Measurements from ENCODE around the gene POU2AF1.

POU2AF1 gene

DNA sequence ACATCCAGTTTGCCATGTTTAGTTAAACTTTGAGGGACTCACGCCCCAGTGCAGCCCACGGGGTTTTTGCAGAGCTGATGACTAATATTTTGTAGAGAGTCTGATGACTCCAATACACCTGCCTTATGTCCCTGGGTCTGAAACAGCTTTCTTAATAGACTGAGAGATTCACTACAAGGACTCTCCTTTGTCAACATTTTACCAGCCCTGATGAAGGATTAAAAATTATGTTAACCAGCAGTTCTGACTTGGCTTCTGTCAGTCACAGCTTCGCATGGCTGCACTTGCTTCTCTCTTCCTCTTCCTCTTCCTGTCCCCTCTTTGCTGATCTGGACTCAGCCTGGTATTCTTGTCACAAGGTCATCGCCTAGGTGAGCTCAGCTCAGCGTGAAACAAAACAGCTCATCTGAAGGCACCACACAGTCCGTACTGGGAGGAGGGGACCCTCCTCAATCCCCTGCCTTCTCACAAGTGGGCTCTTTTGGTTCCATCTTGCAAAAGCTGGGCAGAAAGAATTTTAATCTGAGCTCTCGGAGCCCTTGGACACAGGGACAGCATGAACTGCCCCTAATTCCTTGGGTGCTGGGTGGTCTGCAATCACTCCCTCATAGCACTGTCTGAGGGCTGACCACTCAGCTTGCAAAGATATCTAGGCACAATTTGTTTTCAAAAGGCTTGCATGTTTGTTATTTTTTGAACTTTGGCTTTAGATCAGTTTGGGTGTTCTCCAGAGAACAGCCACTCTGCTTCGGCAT lies 38.1 kb upstream of the POU2AF1 start:
- in situ Hi-C loops (cut with MboI; ENCODE audit: low sequenced_read_pairs), result no loop called here
- no peak for DNase-seq (ENCODE audit: low spot score in 2 of 2)
- Histone ChIP-seq H3K9me3 (no peaks in the 10 kb centered on the region), H3K4me1 (no peaks in the 10 kb centered on the region), H3K36me3 (replicated peaks) (no peaks in the 10 kb centered on the region), H3K4me3 (no peak overlapping the region), H3K27me3 (ENCODE audit: low read depth) (peaks cover 10% of the 10 kb centered on the region; the same call in 1 of the 2 replicates)

DNA sequence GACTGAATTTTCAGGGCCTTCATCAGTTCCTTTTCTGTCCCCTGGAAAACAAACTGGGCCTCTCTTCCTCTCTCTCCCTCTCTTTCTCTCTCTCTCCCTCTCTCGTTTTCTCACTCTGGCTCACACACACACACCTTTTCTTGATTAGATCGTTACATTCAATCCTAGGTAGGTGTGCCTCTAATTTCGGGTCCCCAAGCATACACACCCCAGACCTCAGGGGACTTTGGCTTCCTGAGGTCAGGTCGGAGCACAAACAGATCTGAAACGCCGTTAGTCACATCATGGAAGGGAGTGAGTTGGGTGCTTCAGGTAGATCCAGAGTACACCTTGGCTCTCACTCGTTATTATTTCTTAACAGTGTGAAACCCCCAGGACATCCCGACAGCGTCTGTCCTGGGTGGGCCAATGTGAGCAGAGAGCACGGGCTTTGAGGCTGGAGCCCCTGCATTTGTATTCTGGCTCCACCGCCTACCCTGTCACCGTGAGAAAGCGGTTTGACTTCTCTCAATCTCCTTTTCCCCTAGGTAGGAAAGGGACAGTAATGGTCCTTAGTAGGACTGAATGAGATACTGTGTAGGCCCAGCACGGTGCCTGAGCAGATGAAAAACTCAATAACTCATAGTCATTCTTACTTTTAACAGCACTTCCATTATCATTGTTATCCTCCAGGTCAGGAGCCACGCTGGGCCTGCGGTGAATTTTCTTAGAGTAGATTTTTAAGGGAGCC lies 37.3 kb upstream of the POU2AF1 start:
- H3K9me3 ChIP-seq, result no peaks in the 10 kb centered on the region
- no peak overlapping the region for H3K4me3 ChIP-seq
- in situ Hi-C loops (cut with MboI; ENCODE audit: low sequenced_read_pairs), result no loop called here
- no peaks in the 10 kb centered on the region for H3K36me3 ChIP-seq (replicated peaks)
- H3K4me1 ChIP-seq, result no peaks in the 10 kb centered on the region
- DNase-seq (ENCODE audit: low spot score in 2 of 2), result no peak
- peaks cover 12% of the 10 kb centered on the region; the same call in 1 of the 2 replicates for H3K27me3 ChIP-seq (ENCODE audit: low read depth)

DNA sequence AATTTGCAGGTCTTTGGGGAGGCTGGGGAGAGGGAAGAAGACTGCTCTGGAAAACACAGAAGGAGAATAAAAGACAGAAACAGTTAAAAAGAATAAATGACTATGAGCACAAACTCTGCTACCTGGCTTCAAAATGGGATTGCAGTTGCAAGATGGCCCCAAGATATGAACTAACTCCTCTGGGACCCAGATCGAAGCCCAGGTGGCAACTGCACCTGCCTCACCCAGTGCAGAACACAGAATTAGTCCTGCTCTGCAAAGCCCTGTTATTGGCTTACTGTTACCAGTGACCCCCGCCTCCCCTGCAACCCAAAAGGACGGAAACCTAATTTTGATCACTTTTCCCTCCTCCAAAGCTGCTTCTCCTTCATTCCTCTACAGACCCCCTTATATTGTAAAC lies 35.9 kb upstream of the POU2AF1 start:
- Histone ChIP-seq H3K4me3 (no peak overlapping the region), H3K36me3 (replicated peaks) (no peaks in the 10 kb centered on the region), H3K9me3 (no peaks in the 10 kb centered on the region), H3K4me1 (no peaks in the 10 kb centered on the region), H3K27me3 (ENCODE audit: low read depth) (peaks cover 12% of the 10 kb centered on the region; the same call in 1 of the 2 replicates)
- in situ Hi-C loops (cut with MboI; ENCODE audit: low sequenced_read_pairs), result no loop called here
- DNase-seq (ENCODE audit: low spot score in 2 of 2), result no peak

DNA sequence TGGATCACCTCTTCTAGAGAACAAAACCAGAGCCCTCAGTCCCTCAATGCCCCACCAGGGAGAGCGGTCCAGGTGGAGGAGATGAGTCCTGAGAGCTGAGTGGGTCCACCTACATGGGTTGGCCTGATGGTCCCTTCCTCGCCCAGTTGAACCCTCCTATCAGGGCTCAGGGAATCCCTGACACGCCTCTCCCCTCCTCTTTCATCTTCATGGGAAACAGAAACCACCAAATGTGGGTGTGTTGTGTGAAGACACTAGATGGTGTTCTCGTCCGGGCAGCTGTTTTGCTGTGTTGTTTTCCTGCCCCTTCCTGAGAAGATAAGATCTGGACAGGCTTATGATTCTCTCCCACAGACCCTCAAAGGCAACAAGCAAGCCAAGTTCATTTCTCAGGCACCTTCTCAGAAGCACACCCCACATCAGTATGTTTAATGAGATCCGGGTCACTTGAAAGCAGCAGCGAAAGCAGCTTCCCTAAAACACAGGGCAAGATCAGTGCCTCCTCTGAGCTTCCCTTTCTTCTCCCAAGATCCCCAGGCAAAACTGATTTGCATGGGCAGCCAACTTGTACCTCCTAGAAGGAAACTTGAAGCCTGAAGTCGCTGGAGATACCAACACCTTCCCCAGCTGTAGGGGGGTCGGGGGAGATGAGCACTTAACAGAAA lies 35.3 kb upstream of the POU2AF1 start:
- Histone ChIP-seq H3K36me3 (replicated peaks) (no peaks in the 10 kb centered on the region), H3K4me3 (no peak overlapping the region), H3K27me3 (ENCODE audit: low read depth) (peaks cover 12% of the 10 kb centered on the region; the same call in 1 of the 2 replicates), H3K4me1 (no peaks in the 10 kb centered on the region), H3K9me3 (no peaks in the 10 kb centered on the region)
- in situ Hi-C loops (cut with MboI; ENCODE audit: low sequenced_read_pairs), result no loop called here
- no peak for DNase-seq (ENCODE audit: low spot score in 2 of 2)

DNA sequence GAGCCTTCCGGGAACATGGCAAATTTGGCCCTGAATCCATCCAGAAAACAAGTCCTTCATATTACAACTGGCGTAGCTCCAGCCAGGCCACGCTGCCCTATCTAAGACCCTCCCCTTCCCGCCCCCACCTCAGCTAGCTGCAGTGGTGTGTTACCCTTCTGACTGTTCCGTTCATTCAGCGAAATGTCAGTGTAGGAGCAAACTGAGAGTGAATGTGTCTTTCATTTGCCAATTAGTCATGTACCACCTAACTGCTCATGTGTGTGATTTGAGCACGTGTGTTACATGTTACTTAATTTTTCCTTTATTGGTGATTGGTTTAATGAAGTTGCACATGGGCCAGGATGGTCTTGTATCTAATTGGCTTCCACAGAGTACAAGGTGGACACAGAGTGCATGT lies 34.8 kb upstream of the POU2AF1 start:
- Histone ChIP-seq H3K4me3 (no peak overlapping the region), H3K4me1 (no peaks in the 10 kb centered on the region)

DNA sequence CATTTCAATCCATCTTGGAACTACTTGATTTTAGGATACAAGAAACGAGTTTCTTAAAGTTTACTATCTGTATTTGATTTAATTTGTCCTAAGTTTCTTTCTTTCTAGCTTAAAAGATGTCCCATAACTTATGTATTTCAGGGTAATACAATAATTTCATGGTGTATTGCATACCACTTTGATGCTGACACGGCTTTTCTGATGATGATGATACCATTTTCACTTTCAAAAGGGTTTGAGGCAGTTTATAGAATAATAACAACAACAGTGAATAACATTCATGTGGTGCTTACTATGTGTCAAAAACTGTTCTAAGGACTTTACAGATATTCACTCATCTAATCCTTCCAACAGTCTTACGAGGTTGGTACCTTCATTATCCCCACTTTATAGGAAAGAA lies 33.2 kb upstream of the POU2AF1 start:
- in situ Hi-C loops (cut with MboI; ENCODE audit: low sequenced_read_pairs), result no loop called here
- no peaks in the 10 kb centered on the region for H3K4me1 ChIP-seq
- peaks cover 12% of the 10 kb centered on the region; the same call in 1 of the 2 replicates for H3K27me3 ChIP-seq (ENCODE audit: low read depth)
- no peaks in the 10 kb centered on the region for H3K9me3 ChIP-seq
- DNase-seq (ENCODE audit: low spot score in 2 of 2), result no peak
- no peaks in the 10 kb centered on the region for H3K36me3 ChIP-seq (replicated peaks)
- H3K4me3 ChIP-seq, result no peak overlapping the region

More for the DNA sequence above, 34.8 kb upstream of the POU2AF1 start:
- in situ Hi-C loops (cut with MboI; ENCODE audit: low sequenced_read_pairs), result no loop called here
- Histone ChIP-seq H3K27me3 (ENCODE audit: low read depth) (peaks cover 12% of the 10 kb centered on the region; the same call in 1 of the 2 replicates), H3K36me3 (replicated peaks) (no peaks in the 10 kb centered on the region), H3K9me3 (no peaks in the 10 kb centered on the region)
- DNase-seq (ENCODE audit: low spot score in 2 of 2), result no peak

DNA sequence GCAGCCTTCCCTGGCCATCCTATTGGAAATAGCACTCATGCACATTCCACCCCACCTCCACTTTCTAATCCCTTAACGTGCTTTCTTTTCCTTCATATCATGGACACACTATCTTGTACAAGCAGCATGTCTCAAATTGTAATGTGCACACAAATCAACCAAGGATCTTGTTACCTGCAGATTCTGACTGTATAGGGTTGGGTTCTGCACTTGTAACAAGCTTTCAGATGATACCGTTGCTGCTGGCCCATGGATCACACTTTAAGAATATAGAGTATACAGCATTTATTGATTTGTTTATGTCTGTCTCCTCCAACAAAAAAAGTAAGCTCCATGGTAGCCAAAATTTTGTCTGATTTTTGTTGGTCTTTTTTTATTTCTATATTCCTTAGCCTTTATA lies 32.4 kb upstream of the POU2AF1 start:
- in situ Hi-C loops (cut with MboI; ENCODE audit: low sequenced_read_pairs), result no loop called here

DNA sequence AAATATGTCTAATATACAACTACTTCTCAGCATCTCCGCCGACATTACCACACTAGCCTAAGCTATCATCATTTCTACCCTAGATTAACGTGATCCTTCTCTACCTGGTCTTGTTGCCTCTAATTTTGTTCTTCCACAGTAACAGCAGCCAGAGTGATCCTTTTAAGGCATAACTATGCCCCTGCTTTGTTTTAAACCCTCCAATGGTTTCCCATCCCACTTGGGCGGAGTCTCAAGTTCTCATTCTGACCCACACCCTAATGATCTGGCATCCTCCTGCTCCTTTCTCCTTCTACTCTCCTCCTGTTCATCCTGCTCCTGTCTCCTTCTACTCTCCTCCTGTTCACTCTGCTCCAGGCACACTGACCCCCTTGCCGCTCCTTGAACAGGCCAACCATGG lies 31.9 kb upstream of the POU2AF1 start:
- Histone ChIP-seq H3K4me1 (no peaks in the 10 kb centered on the region), H3K9me3 (no peaks in the 10 kb centered on the region), H3K36me3 (replicated peaks) (no peaks in the 10 kb centered on the region), H3K4me3 (no peak overlapping the region), H3K27me3 (ENCODE audit: low read depth) (peaks cover 12% of the 10 kb centered on the region; the same call in 1 of the 2 replicates)
- in situ Hi-C loops (cut with MboI; ENCODE audit: low sequenced_read_pairs), result no loop called here
- no peak for DNase-seq (ENCODE audit: low spot score in 2 of 2)

More for the DNA sequence above, 32.4 kb upstream of the POU2AF1 start:
- no peak overlapping the region for H3K4me3 ChIP-seq
- peaks cover 12% of the 10 kb centered on the region; the same call in 1 of the 2 replicates for H3K27me3 ChIP-seq (ENCODE audit: low read depth)
- DNase-seq (ENCODE audit: low spot score in 2 of 2), result no peak
- H3K36me3 ChIP-seq (replicated peaks), result no peaks in the 10 kb centered on the region
- no peaks in the 10 kb centered on the region for H3K9me3 ChIP-seq
- H3K4me1 ChIP-seq, result no peaks in the 10 kb centered on the region

DNA sequence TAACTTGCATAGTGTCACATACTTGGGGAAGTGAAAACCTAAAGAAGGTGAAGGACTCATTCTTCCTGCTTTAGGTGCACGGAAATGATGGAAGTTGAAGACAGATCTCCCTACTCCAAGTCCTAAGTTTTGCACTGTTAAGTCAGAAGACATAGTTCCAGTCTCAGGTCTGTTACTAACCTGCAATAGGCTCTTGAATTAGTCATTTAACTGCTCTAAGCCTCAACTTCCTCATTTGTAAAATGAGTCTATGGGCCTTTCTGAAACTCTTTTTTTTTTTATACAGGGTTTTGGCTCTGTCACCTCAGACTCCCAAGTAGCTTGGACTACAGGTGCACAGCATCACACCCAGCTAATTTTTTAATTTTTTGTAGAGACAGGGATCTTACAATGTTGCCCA lies 30.8 kb upstream of the POU2AF1 start:
- in situ Hi-C loops (cut with MboI; ENCODE audit: low sequenced_read_pairs), result no loop called here
- H3K27me3 ChIP-seq (ENCODE audit: low read depth), result peaks cover 12% of the 10 kb centered on the region; the same call in 1 of the 2 replicates
- no peaks in the 10 kb centered on the region for H3K36me3 ChIP-seq (replicated peaks)
- H3K4me3 ChIP-seq, result no peak overlapping the region
- no peaks in the 10 kb centered on the region for H3K4me1 ChIP-seq
- no peaks in the 10 kb centered on the region for H3K9me3 ChIP-seq
- no peak for DNase-seq (ENCODE audit: low spot score in 2 of 2)

DNA sequence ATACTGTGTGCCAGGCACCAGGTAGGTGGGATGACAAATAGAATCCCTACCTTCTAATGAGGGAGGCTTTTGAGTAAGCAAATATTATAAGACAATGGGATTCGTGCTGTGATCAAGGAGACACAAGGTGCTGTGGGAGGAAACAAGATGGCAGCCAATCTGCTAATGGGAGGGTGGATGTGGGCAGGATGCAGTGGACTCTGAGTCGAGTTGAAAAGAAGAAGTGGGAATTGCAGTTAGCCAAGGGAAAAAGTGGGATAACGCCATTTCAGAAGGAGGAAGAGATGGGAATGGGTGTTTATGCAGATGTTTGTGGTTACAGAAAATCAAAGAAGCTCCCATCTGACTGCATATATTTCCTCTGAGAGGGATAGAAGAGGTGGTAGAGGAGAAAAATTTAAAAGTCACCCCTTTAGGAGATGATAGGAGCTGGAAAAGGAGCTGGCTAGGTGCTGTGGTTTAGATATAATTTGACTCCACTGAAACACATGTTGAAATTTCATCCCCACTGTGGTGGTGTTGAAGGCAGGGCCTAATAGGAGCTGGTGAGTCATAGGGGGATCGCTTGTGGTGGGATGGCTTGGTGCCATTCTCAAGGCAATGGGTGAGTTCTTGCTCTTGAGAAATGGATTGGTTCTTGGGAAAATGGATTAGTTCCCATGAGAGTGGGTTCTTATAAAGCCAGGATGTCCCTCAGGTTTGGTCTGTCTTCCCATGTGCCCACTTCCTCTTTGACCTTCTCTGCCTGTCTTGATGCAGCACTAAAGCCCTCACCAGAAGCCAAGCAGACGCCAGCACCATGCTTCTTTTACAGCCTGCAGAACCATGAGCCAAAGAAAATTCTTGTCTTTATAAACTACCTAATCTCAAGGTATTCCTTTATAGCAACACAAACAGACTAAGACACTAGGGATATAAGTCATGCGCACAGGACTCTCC lies 30.0 kb upstream of the POU2AF1 start:
- DNase-seq (ENCODE audit: low spot score in 2 of 2), result no peak
- peaks cover 12% of the 10 kb centered on the region; the same call in 1 of the 2 replicates for H3K27me3 ChIP-seq (ENCODE audit: low read depth)
- H3K9me3 ChIP-seq, result no peaks in the 10 kb centered on the region
- in situ Hi-C loops (cut with MboI; ENCODE audit: low sequenced_read_pairs), result no loop called here
- no peak overlapping the region for H3K4me3 ChIP-seq
- no peaks in the 10 kb centered on the region for H3K4me1 ChIP-seq
- H3K36me3 ChIP-seq (replicated peaks), result no peaks in the 10 kb centered on the region

DNA sequence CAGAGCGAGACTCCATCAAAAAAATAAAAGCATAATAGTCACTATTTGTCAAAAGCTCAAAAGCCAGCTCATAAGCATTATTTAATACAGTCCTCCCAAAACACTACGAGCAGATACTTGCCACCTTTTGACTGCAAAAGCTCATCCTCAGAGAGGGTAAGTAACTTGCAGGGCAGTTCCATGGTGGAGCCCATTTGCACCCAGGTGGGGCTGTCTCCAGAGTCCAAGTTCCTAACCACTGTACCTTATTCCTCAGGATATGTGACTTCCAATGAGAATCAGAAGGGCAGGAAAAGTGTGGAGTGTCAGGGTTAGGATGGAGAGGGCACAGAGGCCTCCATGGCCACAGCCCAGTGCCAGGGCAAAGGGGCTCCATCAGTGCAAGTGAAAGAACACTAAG lies 28.6 kb upstream of the POU2AF1 start:
- in situ Hi-C loops (cut with MboI; ENCODE audit: low sequenced_read_pairs), result no loop called here
- Histone ChIP-seq H3K36me3 (replicated peaks) (no peaks in the 10 kb centered on the region), H3K27me3 (ENCODE audit: low read depth) (peaks cover 6% of the 10 kb centered on the region; the same call in 1 of the 2 replicates), H3K4me3 (no peak overlapping the region), H3K9me3 (no peaks in the 10 kb centered on the region), H3K4me1 (no peaks in the 10 kb centered on the region)
- no peak for DNase-seq (ENCODE audit: low spot score in 2 of 2)

DNA sequence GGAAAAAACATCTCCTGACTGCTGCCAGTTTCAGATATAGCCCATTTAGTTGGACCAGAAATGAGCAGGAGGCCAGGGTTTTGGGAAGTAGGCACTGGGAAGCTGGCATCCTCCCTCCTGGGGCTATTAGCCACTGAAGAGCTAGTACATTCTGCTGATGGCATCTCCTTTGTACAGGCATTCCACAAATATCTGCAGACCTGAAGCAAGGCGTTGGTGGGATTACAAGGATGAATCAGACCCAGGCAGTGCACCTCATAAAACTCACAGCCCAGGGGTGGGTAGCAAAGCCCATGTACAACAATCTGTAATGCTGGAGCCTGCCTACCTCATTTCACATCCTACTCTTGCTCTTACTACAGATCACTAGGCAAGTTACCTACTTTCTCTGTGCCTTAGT lies 27.5 kb upstream of the POU2AF1 start:
- Histone ChIP-seq H3K36me3 (replicated peaks) (no peaks in the 10 kb centered on the region), H3K4me1 (no peaks in the 10 kb centered on the region), H3K4me3 (no peak overlapping the region), H3K27me3 (ENCODE audit: low read depth) (peaks cover 3% of the 10 kb centered on the region), H3K9me3 (no peaks in the 10 kb centered on the region)
- no peak for DNase-seq (ENCODE audit: low spot score in 2 of 2)
- in situ Hi-C loops (cut with MboI; ENCODE audit: low sequenced_read_pairs), result no loop called here

DNA sequence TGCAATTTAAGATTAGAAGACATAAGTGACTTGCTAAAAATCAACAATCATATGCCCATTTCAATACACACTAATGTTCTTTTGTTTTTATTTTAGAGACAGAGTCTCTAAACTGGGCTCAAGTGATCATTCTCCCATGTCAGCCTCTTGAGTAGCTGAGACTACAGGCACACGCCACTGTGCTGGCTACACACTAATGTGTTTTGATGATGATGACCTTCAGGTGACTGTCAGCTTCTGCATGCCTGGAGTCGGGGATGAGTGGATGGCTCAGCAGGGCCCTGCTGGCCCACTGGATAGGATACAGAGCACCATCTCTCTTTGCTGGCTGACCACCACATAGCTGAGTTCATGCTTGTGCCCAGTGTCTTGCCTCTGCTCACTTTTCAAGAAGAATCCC lies 27.0 kb upstream of the POU2AF1 start:
- no peak for DNase-seq (ENCODE audit: low spot score in 2 of 2)
- no peaks in the 10 kb centered on the region for H3K9me3 ChIP-seq
- peaks cover 3% of the 10 kb centered on the region; the same call in 1 of the 2 replicates for H3K27me3 ChIP-seq (ENCODE audit: low read depth)
- no peak overlapping the region for H3K4me3 ChIP-seq
- no peaks in the 10 kb centered on the region for H3K4me1 ChIP-seq
- no peaks in the 10 kb centered on the region for H3K36me3 ChIP-seq (replicated peaks)
- in situ Hi-C loops (cut with MboI; ENCODE audit: low sequenced_read_pairs), result no loop called here
